Activated CD4-positive, CD25-positive, alpha-beta regulatory T cell treated with anti-CD3 and anti-CD28 coated beads, Interleukin-2, amount 50 U/mL, for 16 hours (primary cell): Measurements from ENCODE around the gene DNAH3.
"Not testable (repeated sequence)": the region's sequence is repeated elsewhere in the genome, so short reads cannot be mapped to it uniquely, and the experiment has no call there.

Source experiments
- DNase-seq: peaks from one replicate; pipeline ENCODE4 v3.0.0-alpha.2; 2020; ENCODE audit warnings: low read depth, low spot score

The DNAH3 gene

DNA sequence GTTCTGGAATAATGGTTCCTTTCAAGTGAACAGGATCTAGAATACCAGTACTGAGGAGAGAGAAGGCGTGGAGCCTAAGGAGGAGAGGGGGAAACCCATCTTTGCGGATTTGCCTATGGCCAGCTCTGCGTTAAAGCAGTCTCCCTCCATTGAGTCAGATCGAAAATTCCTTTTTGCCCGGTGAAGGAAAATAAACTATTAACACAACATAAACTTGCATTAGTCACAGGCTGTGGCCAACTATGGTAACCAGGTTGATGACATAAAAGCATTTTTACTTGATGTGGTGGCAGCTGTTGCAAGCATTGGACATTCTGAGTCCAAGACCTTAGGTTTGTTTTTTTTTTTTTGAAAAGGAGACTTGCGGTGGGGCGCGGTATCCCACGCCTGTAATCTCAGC is 16.7 kb upstream of the DNAH3 start:
- no peak for DNase-seq

DNA sequence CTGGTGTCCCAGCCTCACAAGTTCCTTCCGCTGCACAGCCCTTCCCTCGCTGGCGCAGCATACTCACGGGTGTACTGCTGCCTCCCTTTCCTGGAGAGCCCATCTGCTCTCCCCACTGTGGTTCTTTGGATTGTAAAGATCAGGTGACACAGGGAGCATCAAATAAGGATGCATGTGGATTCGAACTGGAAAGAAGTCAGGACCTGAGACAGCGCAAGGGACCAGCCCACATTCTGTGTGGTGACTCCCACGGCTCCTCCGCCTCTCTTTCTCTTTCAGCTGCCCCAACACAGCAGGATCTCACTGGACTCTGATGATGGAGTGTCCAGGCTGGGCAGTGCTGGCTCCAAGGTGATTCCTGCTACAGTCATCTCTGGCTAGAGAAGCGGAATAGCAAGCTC is 15.9 kb upstream of the DNAH3 start:
- no peak for DNase-seq

DNA sequence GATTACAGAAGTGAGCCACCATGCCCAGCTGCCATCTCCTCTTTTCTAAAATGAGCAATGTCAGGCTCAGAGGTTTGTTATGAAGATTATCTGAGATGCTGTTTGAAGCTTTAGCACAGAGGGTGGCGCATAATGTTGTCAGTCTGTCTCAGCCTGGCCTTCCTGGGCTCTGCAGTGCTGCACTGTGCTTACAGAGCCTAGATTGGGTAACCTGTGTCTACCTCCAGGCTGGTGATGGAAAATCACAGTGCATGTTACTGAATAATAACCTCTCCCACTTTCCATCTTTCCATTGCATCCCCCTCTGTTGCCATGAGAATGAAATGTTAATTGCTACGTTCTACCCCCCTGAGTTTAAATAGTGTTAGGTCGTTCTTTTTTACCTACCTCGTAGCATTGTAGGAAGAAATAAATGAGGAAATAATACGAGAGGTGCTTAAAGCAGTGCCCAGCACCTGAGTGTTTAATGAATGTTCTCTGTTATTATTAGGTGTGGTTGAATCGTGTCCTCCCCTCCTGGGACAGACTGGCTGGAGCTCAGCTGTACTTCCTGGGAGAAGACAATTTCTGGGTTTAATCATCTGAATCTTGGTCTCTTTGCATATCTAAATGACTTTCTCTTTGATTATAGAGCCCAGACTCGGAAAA is 14.0 kb upstream of the DNAH3 start:
- DNase-seq: no peak

DNA sequence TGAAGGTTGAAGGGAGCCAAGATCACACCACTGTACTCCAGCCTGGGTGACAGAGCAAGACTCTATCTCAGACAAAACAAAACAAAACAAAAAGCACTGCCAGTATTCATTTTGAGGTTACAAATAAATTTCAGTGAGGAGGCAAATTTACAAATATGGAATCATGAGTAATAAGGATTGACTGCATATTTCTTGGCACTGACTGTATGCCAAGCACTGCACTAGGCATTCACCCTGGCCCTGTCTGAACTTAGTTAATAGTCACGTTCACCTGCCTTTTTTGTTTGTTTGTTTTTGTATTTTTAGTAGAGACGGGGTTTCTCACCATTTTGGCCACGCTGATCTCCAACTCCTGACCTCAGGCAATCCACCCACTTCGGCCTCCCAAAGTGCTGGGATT is 12.9 kb upstream of the DNAH3 start:
- DNase-seq: no peak

DNA sequence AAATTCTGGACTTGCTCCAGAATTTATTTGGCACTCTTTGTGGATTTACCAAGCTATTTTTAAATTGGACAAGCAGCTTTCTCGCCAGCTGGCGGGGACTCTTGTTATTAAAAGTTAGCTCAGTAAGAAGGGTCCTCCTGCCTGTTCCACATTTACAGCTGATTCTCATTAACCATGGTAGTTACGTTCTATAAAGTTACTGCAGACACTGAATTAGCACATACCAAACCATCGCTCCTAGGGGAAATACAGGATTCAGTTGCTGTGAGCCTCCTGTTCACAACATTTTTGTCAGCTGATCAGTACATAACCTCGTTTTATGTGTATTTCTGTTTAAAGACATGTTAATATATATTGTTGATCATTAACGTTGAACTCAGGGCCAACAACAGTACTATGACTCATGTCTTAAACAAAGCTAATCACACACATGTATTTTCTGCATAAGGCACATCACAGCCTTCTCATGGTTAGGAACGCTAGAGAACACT is 12.1 kb upstream of the DNAH3 start:
- DNase-seq: no peak

DNA sequence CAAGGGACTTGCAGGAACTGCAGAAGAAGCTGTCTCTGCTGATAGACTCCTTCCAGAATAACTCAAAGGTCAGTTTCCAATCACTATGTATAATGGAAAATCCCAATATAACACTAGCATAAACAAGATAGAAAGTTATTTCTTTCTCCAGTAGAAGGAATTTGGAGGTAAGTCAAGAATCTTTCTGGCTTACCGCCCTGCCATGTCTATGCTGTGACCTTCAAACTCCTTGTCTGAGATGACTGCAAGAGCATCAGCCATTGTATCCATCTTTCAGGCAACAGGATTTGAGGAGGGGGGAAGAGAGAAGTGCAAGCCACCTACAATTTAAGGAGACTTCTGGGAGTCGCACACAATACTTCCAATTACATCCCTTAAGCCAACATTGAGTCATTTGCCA is 10.6 kb upstream of the DNAH3 start:
- no peak for DNase-seq

DNA sequence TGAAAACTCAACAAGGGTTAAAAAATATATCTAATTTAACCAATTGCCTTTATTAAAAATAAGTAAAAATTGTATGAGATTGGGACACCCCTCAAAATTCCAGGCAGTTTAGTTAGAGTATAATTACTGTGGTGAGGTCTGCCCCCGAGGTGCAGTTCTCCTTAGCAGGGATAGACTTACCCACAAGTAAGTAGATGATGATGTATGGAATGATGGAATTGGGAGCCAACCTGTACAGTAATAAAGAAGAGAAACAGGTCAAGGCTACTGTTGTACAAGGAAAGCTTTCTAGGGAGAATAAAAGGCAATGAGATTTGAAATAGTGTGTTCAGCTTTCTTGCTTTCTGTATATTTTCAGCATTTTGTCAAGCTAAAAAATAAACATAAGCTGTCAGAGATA is 9.6 kb upstream of the DNAH3 start:
- no peak for DNase-seq

DNA sequence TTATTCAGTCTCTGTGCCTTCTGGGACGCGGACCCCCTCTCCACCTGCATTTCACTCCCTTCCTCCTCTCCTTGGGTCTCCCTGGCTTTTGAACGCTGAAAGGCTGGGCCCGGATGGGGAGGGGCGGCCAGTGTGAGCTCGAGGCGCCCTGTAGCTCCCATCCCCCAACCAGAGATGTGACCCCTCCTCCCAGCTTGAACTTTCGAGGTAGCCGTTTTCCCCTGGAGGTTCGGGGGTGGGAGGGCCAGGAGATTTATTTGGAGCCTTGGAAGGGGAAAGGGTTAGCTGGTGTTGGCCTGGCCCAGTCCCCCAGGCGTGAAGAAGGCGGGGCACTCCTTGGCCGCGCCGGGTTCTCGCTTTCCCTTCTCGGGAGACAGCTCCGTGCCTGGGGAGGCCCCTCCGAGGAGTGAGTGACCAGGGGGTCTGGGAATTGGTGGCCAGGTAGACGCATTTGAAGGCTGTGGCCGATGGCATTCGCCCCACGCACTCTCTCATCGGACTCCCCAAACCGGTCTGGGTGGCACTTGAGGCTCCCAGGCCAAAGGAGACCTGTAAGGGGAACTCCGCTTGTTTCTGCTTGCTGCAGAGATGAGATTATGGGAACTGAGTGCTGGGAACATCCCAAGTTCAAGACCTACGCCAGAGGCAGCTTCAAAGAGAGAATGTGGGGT is 8.8 kb upstream of the DNAH3 start:
- no peak for DNase-seq

DNA sequence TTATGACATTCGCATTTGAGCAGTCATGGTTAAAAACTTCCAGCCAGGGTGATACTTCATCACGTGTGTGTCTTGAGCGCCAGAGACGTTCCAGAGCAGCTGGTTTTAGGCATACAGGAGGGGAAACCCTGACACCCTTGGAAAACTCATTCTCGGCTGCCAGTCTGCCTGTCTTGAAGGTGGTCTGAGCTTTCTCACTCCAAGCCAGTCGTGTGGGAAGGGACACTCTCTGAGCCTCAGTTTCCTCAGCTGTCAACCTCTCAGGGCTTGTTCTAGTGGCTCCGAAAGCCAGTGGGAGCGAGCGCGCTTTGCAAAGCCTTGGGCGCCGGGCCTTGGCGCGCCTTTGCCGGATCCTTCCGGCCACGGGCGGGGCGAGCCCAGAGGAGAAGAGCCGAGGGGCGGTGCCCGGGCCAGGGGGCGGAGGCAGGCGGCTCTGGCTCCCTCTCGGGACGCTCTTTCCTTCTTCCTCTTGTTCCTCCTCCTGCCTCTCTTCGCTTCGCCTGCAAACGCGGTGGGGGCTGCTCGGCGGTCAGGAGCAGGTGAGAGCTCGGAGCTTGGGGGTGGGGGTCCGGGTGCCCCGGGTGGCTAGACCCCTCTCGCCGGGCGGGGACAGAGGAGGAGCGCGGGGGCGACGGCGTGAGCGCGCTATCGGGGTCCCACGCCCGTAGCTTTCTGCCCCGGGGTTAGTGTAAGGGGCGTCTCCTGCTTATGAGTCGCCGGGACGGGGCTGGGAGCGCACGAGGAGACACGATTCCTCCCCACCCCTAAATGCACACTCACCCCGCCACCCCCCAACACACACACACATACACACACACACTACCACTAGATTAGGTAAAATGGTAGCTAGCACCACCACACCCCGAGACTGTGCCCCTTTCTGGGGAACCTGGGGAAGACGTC is 7.8 kb upstream of the DNAH3 start, which contains the start of gene LDAF1:
Gene LDAF1, plus strand, starts transcription at position 467 of the 903 bp plus-strand sequence. CDS start 2,509 bp downstream, outside the sequence.
- DNase-seq: peak; percentile 52

DNA sequence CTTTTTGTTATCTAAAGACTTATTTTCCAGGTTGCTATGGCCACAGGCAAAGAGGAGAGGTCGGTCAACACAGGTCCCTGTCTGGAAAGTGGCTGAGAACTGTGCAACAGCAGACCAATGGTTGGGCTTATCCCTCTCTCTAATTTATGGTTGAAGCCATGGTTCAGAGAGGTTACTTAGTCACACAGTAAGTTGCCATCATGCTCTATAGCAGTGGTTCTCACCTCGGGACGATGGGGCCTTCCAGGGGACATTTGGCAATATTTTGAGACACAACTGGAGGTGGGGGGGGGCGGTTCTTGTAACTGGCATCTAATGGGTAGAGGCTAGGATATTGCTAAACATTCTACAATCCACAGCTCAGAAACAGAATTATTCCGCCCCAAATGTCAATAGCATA is 7.0 kb upstream of the DNAH3 start:
- no peak for DNase-seq

DNA sequence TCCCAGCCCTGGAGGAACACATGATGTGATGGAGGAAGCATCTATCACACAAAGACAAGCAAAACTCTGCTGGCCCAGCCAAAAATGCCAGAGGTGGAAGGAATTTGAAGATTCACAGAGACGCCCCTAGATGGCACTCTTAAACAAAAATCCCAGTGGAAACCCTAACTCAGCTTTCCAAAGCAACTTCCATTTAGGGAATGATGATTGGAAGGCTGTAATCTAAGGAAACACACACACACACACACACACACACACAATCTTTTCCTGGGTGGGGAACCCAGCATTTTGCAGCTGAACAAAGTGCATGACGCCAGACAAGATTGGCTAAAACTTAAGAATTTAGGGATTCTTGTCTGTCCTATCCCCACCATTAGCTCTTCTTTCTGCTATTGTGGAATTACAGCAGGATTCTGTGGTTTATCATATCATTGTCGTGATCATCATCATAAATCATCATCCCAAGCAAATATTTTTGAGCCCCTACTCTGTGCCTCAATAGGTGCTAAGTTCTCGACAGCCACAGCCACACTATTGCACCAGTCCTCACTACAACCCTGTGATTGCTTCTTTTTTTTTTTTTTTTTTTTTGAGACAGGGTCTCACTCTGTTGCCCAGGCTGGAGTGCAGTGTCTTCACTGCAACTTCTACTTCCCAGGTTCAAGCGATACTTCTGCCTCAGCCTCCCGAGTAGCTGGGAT is 6.3 kb upstream of the DNAH3 start:
- no peak for DNase-seq

DNA sequence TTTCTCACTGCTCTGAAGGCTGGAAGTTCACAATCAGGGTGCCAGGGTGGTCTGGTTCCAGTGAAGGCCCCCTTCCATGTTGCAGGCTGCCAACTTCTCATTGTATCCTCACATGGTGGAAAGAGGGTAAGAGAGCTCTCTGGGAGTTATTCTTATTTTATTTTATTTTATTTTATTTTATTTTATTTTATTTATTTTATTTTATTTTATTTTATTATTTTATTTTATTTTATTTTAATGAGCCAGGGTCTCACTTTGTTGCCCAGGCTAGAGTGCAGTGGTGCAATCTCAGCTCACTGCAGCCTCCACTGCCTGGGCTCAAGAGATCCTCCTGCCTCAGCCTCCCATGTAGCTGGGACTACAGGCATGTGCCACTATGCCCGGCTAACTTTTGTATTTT is 5.4 kb upstream of the DNAH3 start:
- not testable (repeated sequence) for DNase-seq

DNA sequence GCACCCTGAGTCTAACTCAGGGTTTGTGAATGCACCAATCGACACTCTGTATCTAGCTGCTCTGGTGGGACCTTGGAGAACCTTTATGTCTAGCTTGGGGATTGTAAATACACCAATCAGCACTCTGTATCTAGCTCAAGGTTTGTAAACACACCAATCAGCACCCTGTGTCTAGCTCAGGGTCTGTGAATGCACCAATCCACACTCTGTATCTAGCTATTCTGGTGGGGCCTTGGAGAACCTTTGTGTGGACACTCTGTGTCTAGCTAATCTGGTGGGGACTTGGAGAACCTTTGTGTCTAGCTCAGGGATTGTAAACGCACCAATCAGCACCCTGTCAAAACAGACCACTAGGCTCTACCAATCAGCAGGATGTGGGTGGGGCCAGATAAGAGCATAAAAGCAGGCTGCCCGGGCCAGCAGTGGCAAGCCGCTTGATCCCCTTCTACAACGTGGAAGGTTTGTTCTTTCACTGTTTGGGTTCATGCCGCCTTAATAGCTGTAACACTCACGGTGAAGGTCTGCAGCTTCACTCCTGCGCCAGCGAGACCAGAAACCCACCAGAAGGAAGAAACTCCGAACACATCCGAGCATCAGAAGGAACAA is 2.6 kb upstream of the DNAH3 start:
- DNase-seq: not testable (repeated sequence)

DNA sequence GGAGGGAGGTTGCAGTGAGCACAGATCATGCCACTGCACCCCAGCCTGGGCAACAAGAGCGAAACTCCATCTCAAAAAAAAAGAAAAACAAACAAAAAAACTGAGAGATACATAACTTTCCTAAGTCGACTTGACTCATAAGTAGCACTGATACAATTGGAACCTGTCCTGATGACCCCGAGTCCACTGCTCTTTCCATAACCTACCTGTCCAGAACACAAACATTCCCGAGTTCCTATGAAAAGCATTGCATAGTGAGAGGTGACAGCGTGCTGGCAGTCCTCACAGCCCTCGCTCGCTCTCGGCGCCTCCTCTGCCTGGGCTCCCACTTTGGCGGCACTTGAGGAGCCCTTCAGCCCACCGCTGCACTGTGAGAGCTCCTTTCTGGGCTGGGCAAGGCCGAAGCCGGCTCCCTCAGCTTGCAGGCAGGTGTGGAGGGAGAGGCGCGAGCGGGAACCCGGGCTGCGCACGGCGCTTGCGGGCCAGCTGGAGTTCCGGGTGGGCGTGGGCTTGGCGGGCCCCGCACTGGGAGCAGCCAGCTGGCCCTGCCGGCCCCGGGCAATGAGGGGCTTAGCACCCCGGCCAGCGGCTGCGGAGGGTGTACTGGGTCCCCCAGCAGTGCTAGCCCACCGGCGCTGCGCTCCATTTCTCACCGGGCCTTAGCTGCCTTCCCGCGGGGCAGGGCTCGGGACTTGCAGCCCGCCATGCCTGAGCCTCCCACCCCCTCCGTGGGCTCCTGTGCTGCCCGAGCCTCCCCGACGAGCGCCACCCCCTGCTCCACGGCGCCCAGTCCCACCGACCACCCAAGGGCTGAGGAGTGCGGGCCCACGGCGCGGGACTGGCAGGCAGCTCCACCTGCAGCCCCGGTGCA is 1.7 kb upstream of the DNAH3 start:
- not testable (repeated sequence) for DNase-seq

DNA sequence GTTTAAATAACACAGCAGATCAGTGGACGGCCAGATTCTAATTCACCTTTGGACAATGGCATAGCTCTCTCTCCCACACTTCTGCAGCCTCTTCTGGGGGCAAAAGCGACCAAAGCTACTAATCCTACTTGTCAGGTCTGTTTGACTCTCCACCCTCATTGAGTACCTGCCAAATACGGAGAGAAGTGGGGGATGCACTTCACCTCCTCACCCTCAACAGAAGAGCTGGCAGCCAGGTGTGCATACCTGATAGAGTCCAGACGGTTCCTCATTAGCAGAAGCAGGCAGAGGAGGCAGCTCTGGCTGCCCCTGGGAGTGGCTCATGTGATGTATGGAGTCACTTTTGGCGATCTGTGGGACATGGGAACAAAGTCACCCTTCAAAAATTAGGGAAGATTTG is 4.9 kb downstream of the DNAH3 start:
- DNase-seq: no peak

DNA sequence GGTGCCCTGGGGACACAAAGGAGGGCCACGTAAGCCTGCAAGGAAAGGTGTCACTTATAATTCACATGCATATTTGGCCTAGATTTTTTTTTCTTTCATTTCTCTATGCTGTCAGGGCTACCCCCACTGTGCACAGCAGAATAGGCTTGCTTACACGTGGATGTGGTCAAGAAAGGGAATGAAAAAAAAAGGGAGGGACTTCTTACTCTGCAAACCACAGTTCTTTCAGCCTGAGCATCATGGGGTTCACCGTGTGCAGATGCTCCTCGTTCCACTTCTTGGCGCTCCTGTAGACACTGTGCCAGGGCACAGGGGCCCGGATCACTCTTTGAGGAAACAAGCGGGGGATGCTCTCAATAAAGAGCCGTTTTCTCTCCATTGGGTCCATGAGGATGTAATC is 16.6 kb downstream of the DNAH3 start:
- no peak for DNase-seq

DNA sequence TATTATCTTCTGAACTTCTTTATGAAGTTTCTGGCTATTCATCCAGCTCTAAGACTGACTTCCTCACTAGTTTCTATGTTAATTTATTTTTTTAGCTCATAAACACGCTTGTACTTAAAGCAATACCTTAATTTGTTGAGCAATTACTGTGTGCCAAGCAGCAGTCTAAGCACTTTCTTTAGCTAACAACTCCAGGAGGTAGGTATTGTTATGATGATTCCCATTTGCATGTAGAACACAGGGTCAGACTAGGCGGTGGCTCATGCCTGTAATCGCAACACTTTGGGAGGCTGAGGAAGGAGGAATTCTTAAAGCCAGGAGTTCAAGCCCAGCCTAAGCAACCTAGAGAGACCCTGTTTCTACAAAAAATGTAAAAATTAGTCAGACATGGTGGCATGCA is 19.8 kb downstream of the DNAH3 start:
- DNase-seq: no peak

DNA sequence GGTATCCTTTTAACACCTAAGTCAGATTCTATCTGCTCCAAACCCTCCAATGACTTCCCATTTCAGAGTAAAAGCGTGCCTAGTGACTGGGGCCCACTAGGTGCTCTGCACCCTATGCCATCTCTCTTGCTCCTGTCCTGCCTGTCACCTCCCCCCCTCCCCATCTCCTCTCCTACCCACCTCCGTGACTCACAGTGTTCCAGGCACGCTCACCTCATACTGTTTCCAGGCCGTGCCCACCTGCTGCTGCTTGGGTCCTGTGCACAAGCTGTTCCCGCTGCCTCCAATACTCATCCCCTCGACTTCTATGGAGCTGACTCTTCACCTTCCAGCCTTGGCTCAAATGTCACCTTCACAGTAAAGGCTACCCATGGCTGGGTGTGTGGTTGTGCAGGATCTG is 21.7 kb downstream of the DNAH3 start:
- DNase-seq: no peak

DNA sequence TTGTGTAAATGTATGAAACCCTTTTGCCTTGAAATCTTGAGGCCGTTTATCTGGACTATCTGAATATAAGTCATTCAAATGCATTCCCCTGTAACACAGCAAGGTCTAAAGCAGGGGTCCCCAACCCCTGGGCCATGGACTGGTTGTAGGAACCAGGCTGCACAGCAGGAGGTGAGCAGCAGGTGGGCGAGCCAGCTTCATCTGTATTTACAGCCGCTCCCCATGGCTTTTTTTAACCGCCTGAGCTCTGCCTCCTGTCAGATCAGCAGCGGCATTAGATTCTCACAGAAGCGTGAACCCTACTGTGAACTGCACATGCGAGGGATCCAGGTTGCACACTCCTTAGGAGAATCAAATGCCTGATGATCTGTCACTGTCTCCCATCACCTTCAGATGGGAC is 24.1 kb downstream of the DNAH3 start:
- DNase-seq: no peak

DNA sequence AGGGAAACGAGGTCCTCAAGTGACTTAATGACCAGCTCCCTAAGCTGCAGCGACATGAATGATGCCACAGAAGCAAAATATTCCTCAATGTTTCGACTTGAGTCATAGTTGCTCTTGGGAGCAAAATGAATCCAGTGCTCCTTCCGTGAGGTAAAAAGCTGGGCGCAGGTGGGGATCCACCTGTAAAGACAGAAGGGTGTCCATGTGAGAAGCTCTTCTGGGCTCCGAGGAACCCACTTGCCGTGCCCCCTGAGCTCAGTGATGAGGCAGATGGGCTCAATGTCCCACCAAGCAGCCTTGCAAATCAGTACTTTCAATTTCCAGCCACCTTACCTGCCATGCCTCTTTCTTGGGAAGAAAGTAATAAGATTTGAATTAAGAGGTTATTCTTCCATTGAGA is 25.5 kb downstream of the DNAH3 start:
- no peak for DNase-seq
